WTC11 (cell line): ENCODE results near the gene ACVR1B. TPM values are rescaled to one million over a fixed set of nuclear protein-coding genes. Genes with fewer than 3 reads are reported as not detected.

ENCODE experiments used
- ATAC-seq: fragments of 200-7000 bp; cut with Tn5 transposase; 2 replicates; pipeline ENCODE4 v1.10.0; 2021; ENCODE audit warnings: mild to moderate bottlenecking, moderate library complexity
- CTCF ChIA-PET: fragments of 300-600 bp; sonication (Branson Sonifier 250); formaldehyde crosslinking; loops from one replicate; lab custom pipeline; 2021; ENCODE audit warnings: antibody characterized with exemption; lab: Charles Lee
- POLR2A ChIA-PET: fragments of 350-600 bp; sonication (Branson Sonifier 250); formaldehyde crosslinking; loops from one replicate; lab custom pipeline; 2021; ENCODE audit warnings: antibody characterized with exemption; lab: Charles Lee
- DNase-seq: peaks from one replicate; pipeline ENCODE4 v3.0.0; 2021; ENCODE audit warnings: low spot score
- H3K27ac Mint-ChIP-seq: 2 replicates; pipeline ENCODE4 v1.8.0; 2021; ENCODE audit warnings: mixed read lengths
- H3K27me3 Mint-ChIP-seq: 2 replicates; pipeline ENCODE4 v1.8.0; 2021; ENCODE audit warnings: low read depth, mild to moderate bottlenecking, moderate library complexity, mixed read lengths
- H3K36me3 Mint-ChIP-seq: 2 replicates; pipeline ENCODE4 v1.8.0; 2021; ENCODE audit warnings: mixed read lengths
- H3K4me1 Mint-ChIP-seq: 2 replicates; pipeline ENCODE4 v1.8.0; 2022; ENCODE audit warnings: mixed read lengths
- H3K4me3 Mint-ChIP-seq: 2 replicates; pipeline ENCODE4 v1.8.0; 2021; ENCODE audit warnings: mild to moderate bottlenecking, moderate library complexity, mixed read lengths
- H3K9me3 Mint-ChIP-seq: 2 replicates; pipeline ENCODE4 v1.8.0; 2021; ENCODE audit warnings: mixed read lengths
- AFF4 ChIP-seq: sonication (generic); formaldehyde crosslinking; IDR thresholded peaks from 2 replicates; pipeline ENCODE4 v1.8.1; 2023; ENCODE audit warnings: mild to moderate bottlenecking, missing genetic modification reagents, borderline replicate concordance
- CTCF ChIP-seq: fragments of 200-600 bp; IDR thresholded peaks from 2 replicates; pipeline ENCODE4 v1.8.0; 2022; ENCODE audit warnings: antibody characterized with exemption
- ELF4 ChIP-seq: sonication (generic); formaldehyde crosslinking; IDR thresholded peaks from 2 replicates; pipeline ENCODE4 v1.8.1; 2022; ENCODE audit warnings: low read depth, mild to moderate bottlenecking, moderate library complexity, missing genetic modification reagents
- GTF2I ChIP-seq: fragments of 250-450 bp; sonication (Bioruptor Pico); conservative IDR thresholded peaks from 2 replicates; pipeline ENCODE4 v1.4.0; 2021; ENCODE audit warnings: mild to moderate bottlenecking
- NR2C2 ChIP-seq: sonication (generic); formaldehyde crosslinking; IDR thresholded peaks from 2 replicates; pipeline ENCODE4 v1.8.0; 2022; ENCODE audit warnings: mild to moderate bottlenecking, missing genetic modification reagents
- RELA ChIP-seq: sonication (generic); formaldehyde crosslinking; IDR thresholded peaks from 2 replicates; pipeline ENCODE4 v1.8.1; 2022; ENCODE audit warnings: missing genetic modification reagents, mild to moderate bottlenecking, borderline replicate concordance
- SP1 ChIP-seq: sonication (generic); formaldehyde crosslinking; conservative IDR thresholded peaks from 2 replicates; pipeline ENCODE4 v1.8.1; 2022; ENCODE audit warnings: missing genetic modification reagents
- USF2 ChIP-seq: sonication (generic); formaldehyde crosslinking; IDR thresholded peaks from 2 replicates; pipeline ENCODE4 v1.8.1; 2023; ENCODE audit warnings: mild to moderate bottlenecking, missing genetic modification reagents, moderate library complexity
- ZNF138 ChIP-seq: sonication (generic); formaldehyde crosslinking; conservative IDR thresholded peaks from 2 replicates; pipeline ENCODE4 v1.8.1; 2022; ENCODE audit warnings: mild to moderate bottlenecking, moderate library complexity, missing genetic modification reagents
- ZNF232 ChIP-seq: sonication (generic); formaldehyde crosslinking; IDR thresholded peaks from 2 replicates; pipeline ENCODE4 v1.8.0; 2022; ENCODE audit warnings: mild to moderate bottlenecking, missing genetic modification reagents
- ZNF423 ChIP-seq: fragments of 250-450 bp; sonication (Bioruptor Pico); IDR thresholded peaks from 2 replicates; pipeline ENCODE4 v2.1.2; 2022; ENCODE audit warnings: mild to moderate bottlenecking, moderate library complexity
- ZNF512 ChIP-seq: sonication (generic); formaldehyde crosslinking; IDR thresholded peaks from 2 replicates; pipeline ENCODE4 v1.8.1; 2022; ENCODE audit warnings: missing genetic modification reagents, borderline replicate concordance
- ZNF532 ChIP-seq: fragments of 250-450 bp; sonication (Bioruptor Pico); IDR thresholded peaks from 2 replicates; pipeline ENCODE4 v1.9.0; 2021; ENCODE audit warnings: mild to moderate bottlenecking, borderline replicate concordance
- ZNF671 ChIP-seq: fragments of 250-450 bp; sonication (Bioruptor Pico); IDR thresholded peaks from 2 replicates; pipeline ENCODE4 v1.8.0; 2021; ENCODE audit warnings: mild to moderate bottlenecking
- total RNA-seq: library from RNA; stranded (reverse); gene quantifications from 3 replicates; pipeline ENCODE4 v1.2.3, GENCODE V29; 2021
- TF ChIP-seq, protein P1 (sequence below): fragments of 250-450 bp; sonication (Bioruptor Pico); IDR thresholded peaks from 2 replicates; pipeline ENCODE4 v1.9.0; 2021; ENCODE audit warnings: mild to moderate bottlenecking
- TF ChIP-seq, protein P2 (sequence below): sonication (generic); formaldehyde crosslinking; IDR thresholded peaks from 2 replicates; pipeline ENCODE4 v1.8.0; 2023; ENCODE audit warnings: missing genetic modification reagents
- TF ChIP-seq, protein P3 (sequence below): fragments of 250-450 bp; sonication (Bioruptor Pico); IDR thresholded peaks from 2 replicates; pipeline ENCODE4 v1.9.0; 2021; ENCODE audit warnings: moderate library complexity, mild to moderate bottlenecking, inconsistent platforms, borderline replicate concordance

ACVR1B gene
- total RNA-seq, 1 experiment from 2014 or later = 24.1 TPM

GRCh38 chr12:52004042-52004648 is 52.6 kb downstream of the ACVR1B start:
- H3K27me3 Mint-ChIP-seq = peaks cover 47% of the 10 kb centered on the region
- DNase-seq = peak; percentile 74
- CTCF ChIA-PET = interaction anchor here (0.6 to 38.0 kb wide), 36 partner anchors 11 to 341 kb away, joined by 3 to 1431 read pairs (median 4); partner anchors contain the start of genes ACVRL1, ATG101, NR4A1 and SMIM41
- no peak overlapping the region for H3K27ac Mint-ChIP-seq
- TF ChIP-seq USF2 (CRISPR knock-in tag) = no peak
- 0 out of 2 replicates have a peak, but pooled peaks have one; percentile 24 for TF ChIP-seq SP1 (CRISPR knock-in tag)
- peak; percentile 42 for TF ChIP-seq CTCF
- ATAC-seq = peak; percentile 39
- H3K4me3 Mint-ChIP-seq = no peak overlapping the region
- POLR2A ChIA-PET = interaction anchor here (0.6 to 1.4 kb wide), 3 partner anchors 17 to 21 kb away, joined by 3 to 8 read pairs (median 7); no protein-coding TSS in a partner anchor
- peaks cover 20% of the 10 kb centered on the region for H3K4me1 Mint-ChIP-seq
- H3K36me3 Mint-ChIP-seq = peaks cover 4% of the 10 kb centered on the region
- H3K9me3 Mint-ChIP-seq = no peaks in the 10 kb centered on the region

- no peak for ATAC-seq
- H3K27me3 Mint-ChIP-seq = peaks cover 51% of the 10 kb centered on the region
- no peaks in the 10 kb centered on the region for H3K36me3 Mint-ChIP-seq
- peak overlapping the region; percentile 88; the same call in 1 of the 2 replicates for H3K4me3 Mint-ChIP-seq
- DNase-seq = no peak
- CTCF ChIA-PET = interaction anchor here (1.1 to 38.0 kb wide), 7 partner anchors 12 to 114 kb away, joined by 3 to 1431 read pairs (median 16); no protein-coding TSS in a partner anchor
- H3K4me1 Mint-ChIP-seq = peaks cover 27% of the 10 kb centered on the region
- POLR2A ChIA-PET = no interaction called here
- H3K27ac Mint-ChIP-seq = no peak overlapping the region
- no peaks in the 10 kb centered on the region for H3K9me3 Mint-ChIP-seq
- TF ChIP-seq SP1 (CRISPR knock-in tag) = no peak
- no peak for TF ChIP-seq NR2C2 (CRISPR knock-in tag)
- TF ChIP-seq, protein P1, sequence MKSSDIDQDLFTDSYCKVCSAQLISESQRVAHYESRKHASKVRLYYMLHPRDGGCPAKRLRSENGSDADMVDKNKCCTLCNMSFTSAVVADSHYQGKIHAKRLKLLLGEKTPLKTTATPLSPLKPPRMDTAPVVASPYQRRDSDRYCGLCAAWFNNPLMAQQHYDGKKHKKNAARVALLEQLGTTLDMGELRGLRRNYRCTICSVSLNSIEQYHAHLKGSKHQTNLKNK = no peak
- TF ChIP-seq ELF4 = no peak
- TF ChIP-seq ZNF423 = no peak
- TF ChIP-seq AFF4 (CRISPR knock-in tag) = no peak
- TF ChIP-seq, protein P2, sequence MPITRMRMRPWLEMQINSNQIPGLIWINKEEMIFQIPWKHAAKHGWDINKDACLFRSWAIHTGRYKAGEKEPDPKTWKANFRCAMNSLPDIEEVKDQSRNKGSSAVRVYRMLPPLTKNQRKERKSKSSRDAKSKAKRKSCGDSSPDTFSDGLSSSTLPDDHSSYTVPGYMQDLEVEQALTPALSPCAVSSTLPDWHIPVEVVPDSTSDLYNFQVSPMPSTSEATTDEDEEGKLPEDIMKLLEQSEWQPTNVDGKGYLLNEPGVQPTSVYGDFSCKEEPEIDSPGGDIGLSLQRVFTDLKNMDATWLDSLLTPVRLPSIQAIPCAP = no peak
- TF ChIP-seq ZNF671 (CRISPR knock-in tag) = no peak
- TF ChIP-seq, protein P3, sequence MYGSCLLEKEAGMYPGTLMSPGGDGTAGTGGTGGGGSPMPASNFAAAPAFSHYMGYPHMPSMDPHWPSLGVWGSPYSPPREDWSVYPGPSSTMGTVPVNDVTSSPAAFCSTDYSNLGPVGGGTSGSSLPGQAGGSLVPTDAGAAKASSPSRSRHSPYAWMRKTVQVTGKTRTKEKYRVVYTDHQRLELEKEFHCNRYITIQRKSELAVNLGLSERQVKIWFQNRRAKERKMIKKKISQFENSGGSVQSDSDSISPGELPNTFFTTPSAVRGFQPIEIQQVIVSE (CRISPR knock-in tag) = no peak
- no peak for TF ChIP-seq ZNF512
- no peak for TF ChIP-seq RELA (CRISPR knock-in tag)
- no peak for TF ChIP-seq ZNF532
- TF ChIP-seq GTF2I = no peak
- no peak for TF ChIP-seq ZNF232
- TF ChIP-seq ZNF138 (CRISPR knock-in tag) = no peak
Measured at GRCh38 chr12:52005218-52005902, 53.9 kb downstream of the ACVR1B start.
